ENCODE data around the gene NPRL2.

The NPRL2 gene

GRCh38 chr3:50347187-50347813 lies 3.3 kb downstream of the NPRL2 start:
- DNase-seq (ENCODE audit: low read depth), result peak; percentile 59

GRCh38 chr3:50345586-50346234 lies 4.9 kb downstream of the NPRL2 start, which contains the start of gene ZMYND10:
Gene ZMYND10 (minus strand): TSS chr3:50345732. CDS start chr3:50345579, 153 bp downstream.
- no peak for DNase-seq (ENCODE audit: low read depth)

DNA sequence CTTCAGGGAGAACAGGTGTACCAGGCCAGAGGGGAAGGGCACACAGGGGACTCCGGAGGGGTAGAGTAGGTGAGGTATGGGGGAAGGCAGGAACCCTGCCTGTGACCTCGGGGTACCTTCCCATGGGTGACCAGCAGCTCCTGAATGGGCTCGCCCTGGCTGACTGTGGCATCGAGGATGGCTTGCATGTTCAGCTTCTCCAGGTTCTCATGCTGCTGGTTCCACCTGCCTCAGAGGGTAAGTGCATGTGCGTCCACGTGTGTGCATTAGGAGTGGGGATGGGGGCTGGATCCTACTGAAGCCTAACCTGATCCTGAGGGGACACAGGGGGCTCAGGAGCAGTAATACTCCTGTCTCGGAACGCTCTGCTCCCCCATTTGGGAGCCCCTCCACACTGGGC lies 5.6 kb downstream of the NPRL2 start:
- DNase-seq (ENCODE audit: low read depth), result no peak

- no peak for DNase-seq (ENCODE audit: low read depth)
Observed at GRCh38 chr3:50342813-50343633, 7.6 kb downstream of the NPRL2 start.

GRCh38 chr3:50341996-50342650 lies 8.5 kb downstream of the NPRL2 start:
- no peak for DNase-seq (ENCODE audit: low read depth)

GRCh38 chr3:50341537-50341936 lies 9.0 kb downstream of the NPRL2 start:
- no peak for DNase-seq (ENCODE audit: low read depth)

DNA sequence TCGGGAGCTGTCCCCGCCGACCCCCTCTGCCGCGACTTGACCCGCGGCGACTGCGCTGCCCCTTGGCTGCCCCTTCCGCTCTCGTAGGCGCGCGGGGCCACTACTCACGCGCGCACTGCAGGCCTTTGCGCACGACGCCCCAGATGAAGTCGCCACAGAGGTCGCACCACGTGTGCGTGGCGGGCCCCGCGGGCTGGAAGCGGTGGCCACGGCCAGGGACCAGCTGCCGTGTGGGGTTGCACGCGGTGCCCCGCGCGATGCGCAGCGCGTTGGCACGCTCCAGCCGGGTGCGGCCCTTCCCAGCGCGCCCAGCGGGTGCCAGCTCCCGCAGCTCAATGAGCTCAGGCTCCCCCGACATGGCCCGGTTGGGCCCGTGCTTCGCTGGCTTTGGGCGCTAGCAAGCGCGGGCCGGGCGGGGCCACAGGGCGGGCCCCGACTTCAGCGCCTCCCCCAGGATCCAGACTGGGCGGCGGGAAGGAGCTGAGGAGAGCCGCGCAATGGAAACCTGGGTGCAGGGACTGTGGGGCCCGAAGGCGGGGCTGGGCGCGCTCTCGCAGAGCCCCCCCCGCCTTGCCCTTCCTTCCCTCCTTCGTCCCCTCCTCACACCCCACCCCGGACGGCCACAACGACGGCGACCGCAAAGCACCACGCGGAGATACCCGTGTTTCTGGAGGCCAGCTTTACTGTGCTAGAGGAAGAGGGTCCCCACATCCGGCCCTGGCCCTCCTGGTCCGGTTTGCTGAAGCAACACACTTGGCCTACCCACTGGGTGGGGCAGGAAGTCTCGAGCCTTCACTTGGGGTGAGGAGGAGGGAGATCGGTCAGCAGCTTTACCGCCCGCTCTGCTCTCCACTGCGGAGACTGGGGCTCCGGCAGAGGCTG lies 9.9 kb downstream of the NPRL2 start, which contains the start of gene RASSF1:
Gene RASSF1, minus strand, starts transcription at position 389 of the 882 bp plus-strand sequence. Its CDS starts 31 bp downstream, at position 358.
- DNase-seq (ENCODE audit: low read depth), result peak; percentile 49

GRCh38 chr3:50340147-50340447 lies 10.5 kb downstream of the NPRL2 start:
- DNase-seq (ENCODE audit: low read depth), result no peak

GRCh38 chr3:50339485-50340146 lies 11.0 kb downstream of the NPRL2 start:
- DNase-seq (ENCODE audit: low read depth), result no peak

GRCh38 chr3:50338965-50339364 lies 11.6 kb downstream of the NPRL2 start:
- DNase-seq (ENCODE audit: low read depth), result no peak

DNA sequence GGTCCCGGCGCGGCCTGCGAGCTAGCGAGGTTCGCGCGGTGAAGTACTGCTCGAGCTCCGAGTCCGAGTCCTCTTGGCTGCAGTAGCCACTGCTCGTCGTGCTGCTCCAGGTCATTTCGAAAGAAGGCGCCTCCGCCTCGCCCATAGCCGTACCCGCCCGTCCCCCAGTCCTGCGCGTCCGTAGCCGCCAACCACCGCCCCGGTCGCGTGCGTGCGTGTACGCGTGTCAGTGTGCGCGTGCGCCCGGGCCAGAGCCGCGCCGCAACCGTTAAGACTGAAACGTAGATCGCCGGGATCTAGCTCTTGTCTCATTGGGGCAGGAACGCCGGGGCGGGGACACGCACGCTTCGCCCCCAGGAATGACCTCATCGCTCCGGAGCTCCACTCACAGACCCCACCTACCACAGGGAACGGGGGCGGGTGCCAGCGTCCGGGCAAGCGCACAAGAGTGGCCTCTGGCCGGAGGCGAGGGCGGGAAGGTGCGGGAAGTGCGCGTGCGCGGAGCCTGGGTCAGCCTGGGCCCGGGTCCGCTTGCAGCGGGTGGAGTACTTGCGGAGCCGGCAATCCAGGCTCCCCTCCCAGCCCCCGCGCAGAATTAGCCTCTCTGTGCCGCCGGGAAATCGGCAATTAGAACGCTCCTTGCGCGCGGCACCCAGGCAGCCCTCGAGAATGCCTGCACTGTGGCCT lies 13.3 kb downstream of the NPRL2 start:
- DNase-seq (ENCODE audit: low read depth), result peak; percentile 98

DNA sequence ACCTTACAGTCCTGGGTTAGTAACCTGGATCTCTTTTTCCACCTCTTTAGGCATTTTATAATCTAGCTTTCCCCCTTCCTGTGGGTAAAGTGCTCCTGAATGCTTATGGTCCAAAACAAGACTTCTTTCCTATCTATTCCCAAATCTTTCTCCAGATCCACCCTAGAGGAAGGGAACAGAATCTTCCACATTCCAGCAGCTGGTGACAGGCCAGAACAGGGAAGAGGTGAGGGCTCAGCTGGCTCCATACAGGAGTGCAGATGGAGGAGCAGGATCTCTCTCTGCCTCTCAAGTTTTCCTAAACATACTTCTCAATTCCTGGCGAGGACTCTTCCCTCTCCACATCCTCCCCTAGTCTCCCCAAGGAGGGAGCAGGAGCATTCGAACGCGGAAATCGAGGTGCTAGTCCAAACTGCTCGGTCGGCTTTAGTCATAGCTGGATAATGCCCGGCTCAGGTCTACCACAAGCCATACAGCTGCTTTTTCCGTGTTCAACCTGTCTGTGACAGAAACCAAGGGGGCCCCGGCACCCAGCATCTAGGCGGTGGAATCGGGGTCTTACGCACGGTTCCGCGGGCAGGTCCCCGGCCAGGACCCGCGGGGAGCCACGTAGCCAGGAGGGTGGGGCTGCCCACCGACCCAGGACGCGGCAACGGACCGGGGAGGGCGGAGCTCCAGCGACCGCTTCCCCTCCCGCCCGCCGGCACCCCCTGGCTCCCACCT lies 14.0 kb downstream of the NPRL2 start:
- DNase-seq (ENCODE audit: low read depth), result no peak

GRCh38 chr3:50334339-50335075 lies 16.1 kb downstream of the NPRL2 start:
- DNase-seq (ENCODE audit: low read depth), result no peak

DNA sequence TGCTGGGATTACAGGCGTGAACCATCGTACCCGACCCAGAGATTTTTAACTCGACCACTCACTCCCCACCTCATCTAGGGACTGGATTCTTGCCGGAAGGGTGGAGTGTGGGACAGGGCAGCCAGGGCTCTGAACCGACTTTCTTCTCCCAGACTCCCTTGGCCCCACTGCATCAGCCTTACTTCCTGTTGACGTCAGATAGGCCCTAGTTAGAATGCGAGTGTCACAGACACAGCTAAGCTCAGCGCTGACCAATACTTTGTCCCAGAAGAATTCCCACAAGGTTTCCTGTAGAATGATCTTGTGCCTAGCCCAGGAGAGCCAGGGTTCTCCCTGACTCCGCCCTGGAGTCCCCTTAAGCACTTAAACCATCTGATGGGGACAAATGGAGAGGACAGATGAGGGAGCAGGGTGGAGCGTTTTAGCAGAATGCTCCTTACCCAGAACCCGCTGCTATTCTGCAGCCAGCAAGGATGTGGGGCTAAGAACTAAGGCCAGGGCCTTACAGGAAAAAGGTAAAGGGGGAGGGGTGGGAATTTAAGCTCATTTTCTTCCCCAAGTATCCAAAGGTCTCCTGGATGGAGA lies 16.7 kb downstream of the NPRL2 start:
- no peak for DNase-seq (ENCODE audit: low read depth)

GRCh38 chr3:50331364-50331907 lies 19.1 kb downstream of the NPRL2 start:
- DNase-seq (ENCODE audit: low read depth), result no peak

- no peak for DNase-seq (ENCODE audit: low read depth)
Observed at GRCh38 chr3:50330330-50330729, 20.2 kb downstream of the NPRL2 start.

- DNase-seq (ENCODE audit: low read depth), result peak; percentile 94
Observed at GRCh38 chr3:50327943-50328691, 22.5 kb downstream of the NPRL2 start, which contains the start of gene TUSC2. Gene TUSC2 (minus strand): TSS chr3:50328223. CDS start chr3:50328099, 124 bp downstream.

Data from HS-27A (cell line).